HS-5 (cell line): ENCODE measurements around the gene KIAA1210.

Source experiments
- DNase-seq: peaks from one replicate; pipeline ENCODE4 v3.0.0-alpha.2; 2012; ENCODE audit warnings: low read depth

The KIAA1210 gene

GRCh38 chrX:119127650-119128049 lies at the start of gene KIAA1210:
TSS of gene KIAA1210 (minus strand) at chrX:119127812. CDS start at chrX:119123642, 4,170 bp downstream.
- no peak for DNase-seq

- DNase-seq, result no peak
Measured at GRCh38 chrX:119177278-119177677, 49.7 kb upstream of the KIAA1210 start.

- DNase-seq, result no peak
Measured at GRCh38 chrX:119174900-119175299, 47.3 kb upstream of the KIAA1210 start.

- DNase-seq, result no peak
Measured at GRCh38 chrX:119168104-119168503, 40.5 kb upstream of the KIAA1210 start.

- no peak for DNase-seq
Measured at GRCh38 chrX:119158226-119158625, 30.6 kb upstream of the KIAA1210 start.

GRCh38 chrX:119156241-119156640 lies 28.6 kb upstream of the KIAA1210 start:
- DNase-seq, result no peak

GRCh38 chrX:119155416-119156035 lies 27.9 kb upstream of the KIAA1210 start:
- DNase-seq, result peak; percentile 38

- no peak for DNase-seq
Measured at GRCh38 chrX:119151051-119151380, 23.4 kb upstream of the KIAA1210 start.

- no peak for DNase-seq
Measured at GRCh38 chrX:119150163-119151050, 22.8 kb upstream of the KIAA1210 start.

- DNase-seq, result no peak
Measured at GRCh38 chrX:119147486-119147885, 19.9 kb upstream of the KIAA1210 start.

GRCh38 chrX:119145241-119145653 lies 17.6 kb upstream of the KIAA1210 start:
- DNase-seq, result no peak

- DNase-seq, result no peak
Measured at GRCh38 chrX:119134466-119134865, 6.9 kb upstream of the KIAA1210 start.

GRCh38 chrX:119132961-119133360 lies 5.3 kb upstream of the KIAA1210 start:
- DNase-seq, result no peak

- DNase-seq, result no peak
Measured at GRCh38 chrX:119132316-119132715, 4.7 kb upstream of the KIAA1210 start.

- no peak for DNase-seq
Measured at GRCh38 chrX:119130911-119131310, 3.3 kb upstream of the KIAA1210 start.

- no peak for DNase-seq
Measured at GRCh38 chrX:119121341-119121740, 6.3 kb downstream of the KIAA1210 start.

GRCh38 chrX:119118780-119119395 lies 8.7 kb downstream of the KIAA1210 start:
- peak; percentile 10 for DNase-seq

GRCh38 chrX:119107206-119107605 lies 20.4 kb downstream of the KIAA1210 start:
- no peak for DNase-seq

- no peak for DNase-seq
Measured at GRCh38 chrX:119105826-119106225, 21.8 kb downstream of the KIAA1210 start.

- DNase-seq, result no peak
Measured at GRCh38 chrX:119101168-119101567, 26.4 kb downstream of the KIAA1210 start.

GRCh38 chrX:119095936-119096335 lies 31.7 kb downstream of the KIAA1210 start:
- DNase-seq, result no peak

GRCh38 chrX:119094819-119095218 lies 32.8 kb downstream of the KIAA1210 start:
- DNase-seq, result no peak
